ENCODE results near the gene MLC1.

- TF ChIP-seq POLR2A (IDR thresholded peaks at IDR 0.05): no peak
- no peak for TF ChIP-seq CTCF (IDR thresholded peaks at IDR 0.05)
These were observed 24.6 kb downstream of the MLC1 start for GRCh38 chr22:50060441-50061140.
